H9 (cell line): Measurements from ENCODE around the gene PREX1. TPM values are rescaled to one million over a fixed set of nuclear protein-coding genes. Genes with fewer than 3 reads are reported as not detected.

Experiments
- DNase-seq: peaks from one replicate; pipeline ENCODE4 v3.0.0-alpha.2; 2017
- H2AFZ ChIP-seq: one replicate; pipeline ENCODE4 v1.6.1; 2013; ENCODE audit warnings: mild to moderate bottlenecking, low read length, control low read depth, moderate library complexity
- H2AK5ac ChIP-seq: 2 replicates; pipeline ENCODE4 v1.6.1; 2013; ENCODE audit warnings: low read length, control low read depth, mixed read lengths; ENCODE audit not compliant: insufficient read length
- H2BK120ac ChIP-seq: one replicate; pipeline ENCODE4 v1.6.1; 2013; ENCODE audit warnings: low read depth, mild to moderate bottlenecking, low read length, control low read depth, inconsistent platforms; ENCODE audit not compliant: poor library complexity, severe bottlenecking
- H2BK12ac ChIP-seq: 2 replicates; pipeline ENCODE4 v1.6.1; 2013; ENCODE audit warnings: low read length, control low read depth, mixed read lengths, low read depth; ENCODE audit not compliant: insufficient read length
- H2BK15ac ChIP-seq: 2 replicates; pipeline ENCODE4 v1.6.1; 2013; ENCODE audit warnings: low read depth, low read length, control low read depth
- H2BK20ac ChIP-seq: one replicate; pipeline ENCODE4 v1.6.1; 2013; ENCODE audit warnings: low read depth, mild to moderate bottlenecking, low read length, control low read depth, inconsistent platforms; ENCODE audit not compliant: poor library complexity, severe bottlenecking
- H2BK5ac ChIP-seq: 2 replicates; pipeline ENCODE4 v1.6.1; 2013; ENCODE audit warnings: low read length, control low read depth, mixed read lengths; ENCODE audit not compliant: insufficient read length
- H3K14ac ChIP-seq: 2 replicates; pipeline ENCODE4 v1.6.1; 2013; ENCODE audit warnings: low read length, control low read depth; ENCODE audit not compliant: insufficient read depth
- H3K18ac ChIP-seq: 2 replicates; pipeline ENCODE4 v1.6.1; 2013; ENCODE audit warnings: low read depth, mild to moderate bottlenecking, mixed read lengths, low read length, control low read depth; ENCODE audit not compliant: insufficient read length
- H3K23ac ChIP-seq: 2 replicates; pipeline ENCODE4 v1.6.1; 2013; ENCODE audit warnings: low read length, control low read depth, mixed read lengths, low read depth; ENCODE audit not compliant: insufficient read length
- H3K23me2 ChIP-seq: 2 replicates; pipeline ENCODE4 v1.6.1; 2013; ENCODE audit warnings: low read depth, mild to moderate bottlenecking, mixed read lengths, low read length, control low read depth; ENCODE audit not compliant: insufficient read length, poor library complexity, severe bottlenecking
- H3K27ac ChIP-seq: 2 replicates; pipeline ENCODE4 v1.5.1; 2013; ENCODE audit warnings: low read length, control low read depth, mixed read lengths, low read depth; ENCODE audit not compliant: insufficient read length
- H3K27me3 ChIP-seq: 2 replicates; pipeline ENCODE4 v1.6.1; 2013; ENCODE audit warnings: low read length, control low read depth, inconsistent platforms; ENCODE audit not compliant: insufficient read depth
- H3K4ac ChIP-seq: 2 replicates; pipeline ENCODE4 v1.6.1; 2013; ENCODE audit warnings: low read depth, mild to moderate bottlenecking, control low read depth, inconsistent platforms, low read length, moderate library complexity
- H3K4me1 ChIP-seq: 2 replicates; pipeline ENCODE4 v1.6.1; 2013; ENCODE audit warnings: low read length, control low read depth, inconsistent platforms; ENCODE audit not compliant: insufficient read depth
- H3K4me2 ChIP-seq: 2 replicates; pipeline ENCODE4 v1.6.1; 2013; ENCODE audit warnings: low read length, control low read depth, mixed read lengths; ENCODE audit not compliant: insufficient read length, insufficient read depth
- H3K56ac ChIP-seq: 2 replicates; pipeline ENCODE4 v1.6.1; 2013; ENCODE audit warnings: low read depth, mild to moderate bottlenecking, mixed read lengths, low read length, control low read depth; ENCODE audit not compliant: insufficient read length
- H3K79me1 ChIP-seq: 2 replicates; pipeline ENCODE4 v1.6.1; 2013; ENCODE audit warnings: low read depth, mild to moderate bottlenecking, moderate library complexity, low read length, control low read depth, inconsistent platforms; ENCODE audit not compliant: insufficient read depth, poor library complexity, severe bottlenecking
- H3K79me2 ChIP-seq: 2 replicates; pipeline ENCODE4 v1.6.1; 2013; ENCODE audit warnings: low read length, control low read depth, inconsistent platforms; ENCODE audit not compliant: insufficient read depth
- H3K9ac ChIP-seq: 2 replicates; pipeline ENCODE4 v1.6.1; 2013; ENCODE audit warnings: low read length, control low read depth, mixed read lengths; ENCODE audit not compliant: insufficient read length; ENCODE audit errors: extremely low read depth
- H3K9me3 ChIP-seq: one replicate; pipeline ENCODE4 v1.6.1; 2013; ENCODE audit warnings: low read depth, low read length, inconsistent platforms; ENCODE audit not compliant: control insufficient read depth
- H3T11ph ChIP-seq: one replicate; pipeline ENCODE4 v1.6.1; 2013; ENCODE audit warnings: mild to moderate bottlenecking, low read length, control low read depth, inconsistent platforms
- H4K20me1 ChIP-seq: one replicate; pipeline ENCODE4 v1.6.1; 2013; ENCODE audit not compliant: control insufficient read depth, insufficient read length, insufficient read depth
- H4K5ac ChIP-seq: 2 replicates; pipeline ENCODE4 v1.6.1; 2013; ENCODE audit warnings: low read depth, mild to moderate bottlenecking, mixed read lengths, low read length, control low read depth; ENCODE audit not compliant: insufficient read length
- H4K8ac ChIP-seq: replicated peaks from 2 replicates; pipeline ENCODE4 v1.6.1; 2013; ENCODE audit warnings: low read length, control low read depth, mixed read lengths, low read depth; ENCODE audit not compliant: insufficient read length
- H4K91ac ChIP-seq: 2 replicates; pipeline ENCODE4 v1.6.1; 2013; ENCODE audit warnings: low read depth, mild to moderate bottlenecking, moderate library complexity, mixed read lengths, low read length, control low read depth; ENCODE audit not compliant: insufficient read length
- H3K27ac Mint-ChIP-seq, 3 experiments: 2 replicates in 2 of 3; 3 replicates in 1 of 3; pipeline ENCODE4 v1.8.0; 2020 to 2021; ENCODE audit warnings: mixed read lengths in 3 of 3, mild to moderate bottlenecking in 1 of 3, moderate library complexity in 1 of 3
- H3K27me3 Mint-ChIP-seq: 2 replicates; pipeline ENCODE4 v1.8.0; 2021; ENCODE audit warnings: low read depth, mild to moderate bottlenecking, moderate library complexity, mixed read lengths
- H3K36me3 Mint-ChIP-seq, 3 experiments: 2 replicates in 2 of 3; 3 replicates in 1 of 3; pipeline ENCODE4 v1.8.0; 2020 to 2021; ENCODE audit warnings: low read depth in 3 of 3, mixed read lengths in 3 of 3; ENCODE audit not compliant: insufficient read depth in 1 of 3
- H3K4me1 Mint-ChIP-seq, 2 experiments: 2 replicates each; pipeline ENCODE4 v1.8.0; 2020; ENCODE audit warnings: mixed read lengths in 2 of 2
- H3K4me3 Mint-ChIP-seq, 2 experiments: 2 replicates in 1 of 2; 3 replicates in 1 of 2; pipeline ENCODE4 v1.8.0; 2020 to 2021; ENCODE audit warnings: mild to moderate bottlenecking in 2 of 2, mixed read lengths in 2 of 2, moderate library complexity in 1 of 2
- H3K9me3 Mint-ChIP-seq, 2 experiments: 2 replicates in 1 of 2; 3 replicates in 1 of 2; pipeline ENCODE4 v1.8.0; 2020; ENCODE audit warnings: mild to moderate bottlenecking in 2 of 2, mixed read lengths in 2 of 2, moderate library complexity in 1 of 2
- WGBS: extraction: QIAGEN DNeasy Blood & Tissue Kit; methylation state at CpG from one replicate; pipeline ENCODE4 v1.1.7; 2013; ENCODE audit warnings: missing lambda C conversion rate, low lambda C conversion rate, mixed read lengths; ENCODE audit not compliant: insufficient read length; ENCODE audit errors: extremely low coverage; 5-methylcytosine and 5-hydroxymethylcytosine counted together
- total RNA-seq: library from RNA; stranded (reverse); gene quantifications from 2 replicates; pipeline ENCODE4 v1.2.1, GENCODE V29; 2021
- TF ChIP-seq, protein P1 (sequence below): fragments of 200-600 bp; sonication (generic); conservative IDR thresholded peaks from 3 replicates; pipeline ENCODE4 v1.8.0; 2021; ENCODE audit warnings: antibody characterized with exemption, mild to moderate bottlenecking

Gene PREX1
- total RNA-seq, 1 experiment from 2014 or later: 6.6 TPM

DNA sequence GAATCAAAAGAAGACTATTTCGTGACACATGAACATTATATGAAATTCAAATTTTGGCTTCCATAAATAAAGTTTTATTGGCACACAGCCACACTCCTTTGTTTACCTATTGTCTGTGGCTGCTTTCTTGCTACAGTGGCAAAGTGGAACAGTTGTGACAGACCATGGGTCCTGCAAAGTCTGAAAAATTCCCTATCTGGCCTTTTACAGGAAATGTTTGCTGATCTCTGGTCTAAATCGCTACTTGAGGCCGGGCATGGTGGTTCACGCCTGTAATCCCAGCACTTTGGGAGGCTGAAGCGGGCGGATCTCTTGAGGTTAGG, 23.1 kb upstream of the PREX1 start:
- no peak overlapping the region for H2BK12ac ChIP-seq
- H3K4ac ChIP-seq: no peak overlapping the region
- H3K27ac Mint-ChIP-seq: no peak overlapping the region; a peak in 1 of 7 replicates

More for the DNA sequence above, 23.1 kb upstream of the PREX1 start:
- H3K36me3 Mint-ChIP-seq: no peaks in the 10 kb centered on the region; a peak in 1 of 7 replicates
- H4K5ac ChIP-seq: no peak overlapping the region
- no peak for DNase-seq
- H2AFZ ChIP-seq: no peak overlapping the region
- no peak overlapping the region for H3K14ac ChIP-seq
- TF ChIP-seq, protein P1, sequence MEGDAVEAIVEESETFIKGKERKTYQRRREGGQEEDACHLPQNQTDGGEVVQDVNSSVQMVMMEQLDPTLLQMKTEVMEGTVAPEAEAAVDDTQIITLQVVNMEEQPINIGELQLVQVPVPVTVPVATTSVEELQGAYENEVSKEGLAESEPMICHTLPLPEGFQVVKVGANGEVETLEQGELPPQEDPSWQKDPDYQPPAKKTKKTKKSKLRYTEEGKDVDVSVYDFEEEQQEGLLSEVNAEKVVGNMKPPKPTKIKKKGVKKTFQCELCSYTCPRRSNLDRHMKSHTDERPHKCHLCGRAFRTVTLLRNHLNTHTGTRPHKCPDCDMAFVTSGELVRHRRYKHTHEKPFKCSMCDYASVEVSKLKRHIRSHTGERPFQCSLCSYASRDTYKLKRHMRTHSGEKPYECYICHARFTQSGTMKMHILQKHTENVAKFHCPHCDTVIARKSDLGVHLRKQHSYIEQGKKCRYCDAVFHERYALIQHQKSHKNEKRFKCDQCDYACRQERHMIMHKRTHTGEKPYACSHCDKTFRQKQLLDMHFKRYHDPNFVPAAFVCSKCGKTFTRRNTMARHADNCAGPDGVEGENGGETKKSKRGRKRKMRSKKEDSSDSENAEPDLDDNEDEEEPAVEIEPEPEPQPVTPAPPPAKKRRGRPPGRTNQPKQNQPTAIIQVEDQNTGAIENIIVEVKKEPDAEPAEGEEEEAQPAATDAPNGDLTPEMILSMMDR: no peak
- H2AK5ac ChIP-seq: no peak overlapping the region
- H3K27me3 ChIP-seq: no peaks in the 10 kb centered on the region
- H3K79me1 ChIP-seq: no peaks in the 10 kb centered on the region
- H3K18ac ChIP-seq: no peak overlapping the region
- no peak overlapping the region for H4K91ac ChIP-seq
- H3K27me3 Mint-ChIP-seq: peaks cover 2% of the 10 kb centered on the region
- peaks cover 22 to 28% of the 10 kb centered on the region in 2 experiments for H3K4me1 Mint-ChIP-seq
- no peaks in the 10 kb centered on the region for H3K23me2 ChIP-seq
- peaks cover 3% of the 10 kb centered on the region; the same call in 1 of the 2 replicates for H3K4me1 ChIP-seq
- H4K8ac ChIP-seq: no peak overlapping the region
- H3T11ph ChIP-seq: no peak overlapping the region
- H3K4me3 Mint-ChIP-seq: no peak overlapping the region
- no peak overlapping the region for H3K23ac ChIP-seq
- no peak overlapping the region for H2BK20ac ChIP-seq
- no peak overlapping the region for H2BK15ac ChIP-seq
- no peak overlapping the region for H2BK120ac ChIP-seq
- no peaks in the 10 kb centered on the region for H3K79me2 ChIP-seq
- no peaks in the 10 kb centered on the region; a peak in 1 of 5 replicates for H3K9me3 Mint-ChIP-seq
- H3K27ac ChIP-seq: no peak overlapping the region
- H3K4me2 ChIP-seq: no peak overlapping the region
- H3K9ac ChIP-seq: no peak overlapping the region
- no peaks in the 10 kb centered on the region for H4K20me1 ChIP-seq
- WGBS: no CpG with 5 or more reads among the region's 6 CpGs
- H2BK5ac ChIP-seq: no peak overlapping the region
- no peaks in the 10 kb centered on the region for H3K9me3 ChIP-seq
- no peak overlapping the region for H3K56ac ChIP-seq
